Upper lobe of left lung (tissue), 4 donors: Measurements from ENCODE around the gene ANP32B.

Experiments
- CTCF ChIP-seq, 6 experiments: fragments of 450-650 bp in 4 of 6; fragments of 200-600 bp in 2 of 6; sonication (generic) in 2 of 6; IDR thresholded peaks; one replicate each; pipeline ENCODE4 v1.5.1; 2016 to 2019; ENCODE audit warnings: antibody characterized with exemption in 6 of 6
- EP300 ChIP-seq, 4 donors: sonication (generic); formaldehyde crosslinking; IDR thresholded peaks; one replicate each; pipeline ENCODE4 v1.5.1; 2017; ENCODE audit warnings: antibody characterized with exemption in 4 of 4, control low read depth in 2 of 4
- POLR2A ChIP-seq, 4 donors: fragments of 450-650 bp; IDR thresholded peaks; one replicate each; pipeline ENCODE4 v1.5.1; 2016 to 2017; ENCODE audit warnings: antibody characterized with exemption in 4 of 4, mild to moderate bottlenecking in 2 of 4
- POLR2AphosphoS5 ChIP-seq, 2 donors: sonication (generic); formaldehyde crosslinking; IDR thresholded peaks; one replicate each; pipeline ENCODE4 v1.5.1; 2017; ENCODE audit warnings: antibody characterized with exemption in 2 of 2

- no peak for TF ChIP-seq POLR2A (IDR thresholded peaks at IDR 0.05)
- no peak for TF ChIP-seq CTCF (IDR thresholded peaks at IDR 0.05)
- no peak for TF ChIP-seq POLR2AphosphoS5 (IDR thresholded peaks at IDR 0.05)
- TF ChIP-seq EP300 (IDR thresholded peaks at IDR 0.05): no peak
These were observed 42.9 kb upstream of the ANP32B start for GRCh38 chr9:97940233-97940632.
